Measurements from ENCODE around the gene GRK5.
"Not testable (repeated sequence)": the region's sequence is repeated elsewhere in the genome, so short reads cannot be mapped to it uniquely, and the experiment has no call there.

The GRK5 gene

DNA sequence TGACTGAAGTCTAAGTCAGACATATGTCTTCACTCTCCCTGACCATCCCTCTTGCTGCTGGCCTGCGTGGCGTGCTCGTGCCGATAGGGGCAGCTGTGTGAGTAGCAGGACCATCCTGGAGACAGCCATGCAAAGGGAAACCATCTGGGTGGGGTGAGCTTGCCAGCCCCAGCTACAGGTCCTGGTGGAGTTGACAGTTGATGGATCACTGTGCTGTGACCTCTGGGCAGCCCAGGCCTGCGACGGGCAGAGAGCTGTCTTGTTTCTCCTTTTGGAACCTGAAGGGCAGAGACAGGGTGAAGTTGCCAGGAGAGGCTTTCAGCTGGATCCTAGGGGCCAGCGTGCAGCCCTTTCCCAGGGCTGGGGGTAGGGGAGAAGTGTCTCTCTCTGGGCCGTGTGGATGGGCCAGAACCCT, 44.7 kb downstream of the GRK5 start:
- DNase-seq: no peak

DNA sequence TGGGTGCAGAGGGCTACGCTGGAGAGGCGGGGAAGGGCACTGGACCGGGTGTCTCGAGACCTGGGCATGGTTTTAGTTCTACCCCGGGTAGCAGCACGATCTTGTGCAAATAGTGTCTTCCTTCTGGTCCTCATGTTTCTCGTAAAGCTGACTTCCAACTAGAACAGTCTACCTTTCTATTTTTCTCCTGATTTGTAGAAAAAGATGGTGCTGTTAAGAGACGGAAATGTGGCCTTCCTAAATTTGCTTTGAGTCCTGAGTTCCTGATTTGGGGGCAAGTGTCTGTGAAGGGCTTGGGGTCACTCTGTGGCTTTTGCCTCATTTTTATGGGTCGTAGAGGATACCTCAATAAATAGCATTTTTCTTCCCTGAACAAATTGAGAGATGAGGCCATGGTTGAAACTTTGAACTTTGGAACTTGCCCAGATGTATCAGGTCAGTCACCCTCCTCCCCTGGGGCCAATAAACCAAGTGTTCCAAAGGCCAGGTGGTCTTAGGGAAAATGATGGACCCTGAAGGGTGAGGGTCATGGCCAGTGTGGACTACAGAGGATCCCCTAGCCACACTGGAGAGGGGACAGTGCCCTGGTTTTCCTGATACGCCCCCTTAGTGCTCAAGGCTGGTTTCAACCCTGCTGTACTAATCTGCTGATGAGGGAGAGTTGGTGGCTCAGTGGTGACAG, 45.2 kb downstream of the GRK5 start:
- no peak for DNase-seq

DNA sequence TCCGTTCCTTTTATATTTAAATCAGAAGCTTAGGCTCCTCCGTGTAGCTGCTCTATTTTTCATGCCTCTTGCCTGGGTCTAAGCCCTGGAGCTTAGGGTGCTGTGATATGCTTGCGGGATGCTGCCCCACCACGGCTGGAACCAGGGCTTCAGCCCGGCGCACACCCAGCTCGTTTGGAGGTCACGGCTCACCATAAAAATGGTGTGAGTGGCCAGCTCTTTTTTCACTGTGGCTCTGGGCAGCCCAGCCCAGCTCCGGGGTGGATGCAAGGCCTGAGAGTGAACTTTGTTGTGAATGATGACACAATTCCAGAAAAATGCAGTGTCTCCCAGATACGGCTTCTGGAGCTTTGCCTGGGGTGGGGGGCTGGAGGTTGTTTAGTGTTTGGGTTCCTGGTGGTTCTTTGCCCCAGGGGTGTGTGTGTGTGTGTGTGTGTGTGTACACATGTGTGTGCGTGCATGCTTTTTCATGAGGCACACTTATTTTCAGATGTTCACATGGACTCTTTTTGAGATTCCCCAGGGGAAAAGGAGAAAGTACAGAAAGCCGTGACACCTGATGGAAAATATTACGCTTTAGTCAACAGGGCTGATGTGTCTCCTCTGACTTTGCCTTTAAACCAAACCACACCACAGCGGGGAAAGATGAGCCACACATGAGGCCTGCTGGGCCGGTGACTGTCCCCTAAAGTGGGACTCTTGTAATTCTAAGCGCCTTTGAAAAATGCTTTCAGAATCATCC, 46.2 kb downstream of the GRK5 start:
- DNase-seq: peak; percentile 82

DNA sequence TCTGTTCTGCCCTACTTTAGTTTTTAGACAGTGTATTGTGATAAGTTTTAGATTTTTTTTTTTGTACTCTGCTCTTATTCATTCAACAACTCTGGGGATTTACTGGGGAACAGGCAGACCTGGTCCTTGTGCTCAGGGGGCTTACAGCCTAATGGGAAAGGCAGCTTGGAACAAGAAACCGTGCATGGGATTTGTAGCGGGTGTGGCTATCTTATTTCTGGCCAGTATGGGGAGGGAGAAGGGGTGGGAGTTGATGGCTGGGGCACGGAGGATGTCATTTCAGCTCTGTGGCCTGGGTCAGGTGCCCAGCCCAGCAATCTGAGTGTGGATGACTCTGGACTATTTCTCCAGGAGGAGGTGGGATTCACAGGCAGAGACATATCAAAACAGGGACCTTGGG, 47.0 kb downstream of the GRK5 start:
- DNase-seq: no peak

DNA sequence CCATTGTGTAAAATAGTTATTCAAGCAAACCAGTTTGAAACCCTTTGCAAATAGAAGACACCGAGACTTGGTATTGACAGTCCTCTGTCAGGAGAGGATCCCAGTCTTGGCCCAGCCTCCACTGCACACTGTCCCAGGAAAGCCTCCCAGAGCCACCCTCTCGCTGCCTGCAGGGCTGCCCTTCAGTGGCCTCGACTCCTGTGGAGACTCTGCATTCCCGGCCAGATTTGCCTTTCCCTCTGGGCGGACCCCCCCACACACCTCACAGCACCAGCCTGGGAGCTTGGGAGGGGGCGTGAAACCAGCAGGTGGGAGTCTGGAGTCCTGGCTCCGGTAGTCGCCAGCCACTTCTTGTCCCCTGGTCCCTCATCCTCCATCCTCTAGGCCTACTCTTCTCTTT, 48.7 kb downstream of the GRK5 start:
- no peak for DNase-seq

DNA sequence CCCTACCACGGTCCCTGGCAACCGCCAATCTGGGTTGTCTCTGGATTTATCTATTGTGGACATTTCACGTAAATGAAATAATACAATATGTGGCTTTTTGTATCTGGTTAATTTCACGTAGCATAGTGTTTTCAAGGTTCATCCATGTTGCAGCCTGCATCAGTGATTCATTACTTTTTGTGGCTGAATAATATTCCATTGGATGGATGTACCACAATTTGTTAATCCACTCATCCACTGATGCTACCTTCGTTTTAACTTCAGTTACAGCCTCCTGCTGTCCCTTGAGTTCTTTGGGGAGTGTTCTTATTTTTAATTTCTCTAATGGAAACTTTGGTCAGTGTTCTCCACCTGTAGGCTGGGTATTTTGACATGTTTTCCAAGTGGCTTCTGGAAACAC, 49.5 kb downstream of the GRK5 start:
- DNase-seq: no peak

DNA sequence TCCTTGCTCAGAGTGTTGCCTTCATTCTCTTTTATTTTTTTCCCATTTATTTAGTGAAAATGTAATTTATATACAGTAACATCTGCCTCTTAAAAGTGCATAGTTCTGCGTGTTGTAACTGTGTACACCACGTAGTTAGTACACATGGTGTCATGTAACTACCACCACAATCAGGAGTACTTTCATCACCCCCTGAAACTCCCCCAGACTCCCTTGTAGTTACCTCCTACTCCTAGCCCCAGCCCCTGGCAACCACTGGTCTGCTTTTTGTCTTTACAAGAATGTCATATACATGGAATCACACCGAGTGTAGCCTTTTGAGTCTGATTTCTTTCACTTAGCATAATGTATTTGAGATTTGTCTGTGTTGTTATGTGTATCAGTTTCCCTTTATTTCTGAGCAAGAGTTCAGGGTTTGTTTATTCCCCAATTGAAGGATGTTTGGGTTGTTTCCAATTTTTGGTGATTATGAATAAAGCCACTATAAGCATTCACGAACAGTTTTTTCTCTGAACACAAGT, 50.6 kb downstream of the GRK5 start:
- no peak for DNase-seq

DNA sequence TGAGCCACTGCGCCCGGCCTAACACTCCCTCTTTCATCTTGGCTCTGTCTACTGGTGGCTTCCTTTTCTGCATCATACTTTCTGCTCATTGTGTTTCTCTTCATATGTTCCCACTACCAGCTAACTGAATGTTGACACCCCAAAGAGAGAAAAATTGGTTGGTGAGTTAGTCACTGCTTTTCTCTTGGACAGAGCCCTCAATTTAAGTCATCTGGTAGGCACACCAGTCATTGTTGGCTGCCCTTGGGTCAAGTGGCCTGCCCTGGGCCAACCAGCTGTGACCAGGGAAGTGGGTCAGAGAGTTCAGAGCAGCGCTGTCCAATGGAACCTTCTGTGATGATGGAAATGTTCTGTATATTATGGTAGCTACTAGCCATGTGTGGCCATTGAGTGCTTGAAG, 52.0 kb downstream of the GRK5 start:
- DNase-seq: no peak

DNA sequence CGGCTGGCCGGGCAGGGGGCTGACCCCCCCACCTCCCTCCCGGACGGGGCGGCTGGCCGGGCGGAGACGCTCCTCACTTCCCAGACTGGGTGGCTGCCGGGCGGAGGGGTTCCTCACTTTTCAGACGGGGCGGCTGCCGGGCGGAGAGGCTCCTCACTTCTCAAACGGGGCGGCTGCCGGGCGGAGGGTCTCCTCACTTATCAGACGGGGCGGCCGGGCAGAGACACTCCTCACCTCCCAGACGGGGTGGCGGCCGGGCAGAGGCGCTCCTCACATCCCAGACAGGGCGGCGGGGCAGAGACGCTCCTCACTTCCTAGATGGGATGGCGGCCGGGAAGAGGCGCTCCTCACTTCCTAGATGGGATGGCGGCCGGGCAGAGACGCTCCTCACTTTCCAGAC, 53.6 kb downstream of the GRK5 start:
- not testable (repeated sequence) for DNase-seq

DNA sequence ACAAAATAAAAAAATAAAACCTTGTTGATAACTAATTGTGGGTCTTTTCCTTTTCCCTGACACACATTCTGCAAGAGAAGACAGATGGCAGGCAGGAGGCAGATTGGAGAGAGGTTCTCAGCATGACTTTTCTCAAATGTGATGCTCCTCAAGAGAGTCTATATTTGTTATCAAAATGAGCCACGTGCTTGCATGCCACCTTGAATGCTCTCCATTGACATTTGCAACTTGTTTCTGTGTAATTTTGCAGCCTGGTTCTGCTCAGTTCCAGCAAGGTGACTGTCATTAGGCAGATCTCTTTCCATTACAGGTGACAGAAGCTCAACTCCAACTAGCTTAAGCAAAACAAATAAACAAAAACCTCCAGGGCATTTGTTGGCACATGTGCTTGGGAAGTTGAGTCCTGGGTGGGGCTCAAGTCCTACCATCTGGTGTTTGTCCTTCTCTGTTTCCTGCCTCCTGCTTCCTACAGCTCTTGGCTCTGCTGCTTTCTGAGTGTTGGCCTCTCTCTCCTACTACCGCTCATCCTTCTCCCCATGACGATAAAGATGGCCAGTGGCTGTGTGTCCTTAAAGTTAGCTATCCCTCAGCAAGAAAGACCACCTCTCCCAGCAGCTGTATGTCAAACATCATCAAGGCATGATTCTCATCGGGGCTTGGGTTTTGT, 56.7 kb downstream of the GRK5 start:
- no peak for DNase-seq

DNA sequence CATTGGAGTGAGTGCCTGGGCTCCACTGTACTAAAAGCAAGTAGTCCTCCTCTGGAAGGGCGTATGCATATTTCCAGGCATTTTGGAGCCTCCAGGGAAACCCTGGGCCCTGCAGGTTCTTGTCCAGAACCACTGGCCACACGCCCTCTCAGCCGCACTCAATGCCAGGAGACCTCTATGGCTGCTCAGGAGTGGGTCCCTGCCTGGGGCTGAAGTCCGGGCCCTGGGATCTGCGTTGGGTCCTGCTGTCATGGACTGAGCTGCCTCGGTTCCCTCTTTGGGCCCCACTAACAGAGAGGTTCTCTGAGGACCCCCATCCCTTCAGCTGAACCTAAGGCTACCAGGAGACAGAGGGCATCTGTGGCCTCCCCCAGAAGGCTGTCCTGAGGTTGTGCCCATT, 58.3 kb downstream of the GRK5 start:
- DNase-seq: no peak

DNA sequence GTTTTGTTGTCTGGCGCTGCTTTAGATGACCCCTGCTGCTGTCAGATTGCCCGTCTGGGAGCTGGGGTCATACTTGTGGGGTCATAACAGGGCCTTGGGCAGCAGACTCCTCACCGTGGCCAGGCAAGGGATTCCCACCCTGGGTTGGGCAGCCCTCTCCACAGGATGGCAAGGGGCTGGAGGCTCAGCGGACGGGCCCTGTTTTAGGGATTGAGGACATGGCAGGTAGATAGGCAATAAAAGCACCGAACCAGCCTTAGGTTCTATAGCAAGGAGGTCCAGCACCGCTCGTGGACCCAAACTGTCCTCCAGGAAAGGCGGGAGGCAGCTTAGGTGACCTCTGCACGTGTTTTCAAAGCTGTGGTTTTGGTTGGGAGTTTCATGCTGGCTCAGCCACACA, 60.0 kb downstream of the GRK5 start:
- no peak for DNase-seq

DNA sequence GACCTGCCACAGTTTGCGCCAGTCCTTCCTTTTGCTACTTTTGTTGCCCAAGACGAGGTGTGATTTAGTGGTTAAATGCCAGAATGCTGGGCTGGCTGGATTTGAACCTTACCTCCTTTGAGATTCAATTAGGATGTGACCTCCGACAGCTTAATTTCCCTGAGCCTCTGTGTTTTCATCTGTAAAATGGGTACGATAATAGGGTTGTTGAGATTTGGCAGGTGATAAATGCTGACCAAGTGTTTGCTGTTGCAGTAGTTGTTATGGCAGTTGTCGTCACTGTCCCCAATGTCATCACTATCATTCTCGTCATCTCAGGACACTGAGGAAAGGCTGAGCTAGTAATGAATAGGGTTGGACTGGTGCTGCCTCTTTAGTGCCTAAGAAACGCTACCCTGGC, 61.1 kb downstream of the GRK5 start:
- DNase-seq: no peak

DNA sequence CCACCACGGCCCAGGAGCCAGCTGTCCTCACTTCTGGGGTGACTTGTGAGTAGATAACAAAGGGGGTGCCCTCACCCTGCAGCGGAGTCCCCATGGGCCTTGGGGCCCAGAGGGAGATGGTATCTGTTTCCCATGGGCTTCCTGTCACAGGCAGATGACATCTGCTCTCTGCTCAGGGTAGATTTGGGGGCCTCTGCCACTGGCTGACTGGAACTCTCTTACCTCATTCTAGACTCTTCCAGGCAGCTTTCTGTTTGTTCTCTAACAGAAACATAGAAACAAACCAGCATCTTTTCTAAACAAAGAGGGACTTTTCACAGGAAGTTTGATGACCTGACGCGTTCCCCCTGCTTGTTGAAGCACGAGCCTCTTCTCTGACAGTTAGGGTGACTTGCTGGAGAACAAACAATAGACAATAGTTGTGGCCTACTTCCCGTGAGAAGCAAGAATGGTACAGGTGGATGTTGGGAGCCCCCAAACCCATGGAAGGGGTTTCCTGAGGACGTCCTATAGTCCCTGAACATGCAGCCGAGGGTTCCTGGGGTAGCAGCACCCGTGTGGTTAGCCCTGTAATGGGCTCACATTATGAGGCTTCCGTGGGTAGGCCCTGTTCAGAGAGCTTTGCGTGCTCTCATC, 61.6 kb downstream of the GRK5 start:
- no peak for DNase-seq

DNA sequence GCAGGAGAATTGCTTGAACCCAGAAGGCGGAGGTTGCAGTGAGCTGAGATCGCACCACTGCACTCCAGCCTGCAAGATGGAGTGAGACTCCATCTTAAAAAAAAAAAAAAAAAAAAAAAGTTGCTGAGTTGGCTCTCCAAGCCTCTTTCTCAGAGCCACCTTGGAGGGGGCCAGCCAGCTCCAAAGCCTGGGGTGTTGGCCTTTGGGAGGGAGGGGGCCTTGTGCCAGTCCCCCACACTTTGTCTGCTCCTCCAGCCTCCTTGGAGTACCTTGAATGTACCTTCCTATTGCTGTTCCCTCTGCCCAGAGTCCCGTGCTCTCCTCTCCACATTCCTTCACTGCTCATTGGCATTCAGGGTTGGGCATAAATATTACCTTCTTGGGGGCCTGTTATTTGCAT, 62.4 kb downstream of the GRK5 start:
- no peak for DNase-seq

DNA sequence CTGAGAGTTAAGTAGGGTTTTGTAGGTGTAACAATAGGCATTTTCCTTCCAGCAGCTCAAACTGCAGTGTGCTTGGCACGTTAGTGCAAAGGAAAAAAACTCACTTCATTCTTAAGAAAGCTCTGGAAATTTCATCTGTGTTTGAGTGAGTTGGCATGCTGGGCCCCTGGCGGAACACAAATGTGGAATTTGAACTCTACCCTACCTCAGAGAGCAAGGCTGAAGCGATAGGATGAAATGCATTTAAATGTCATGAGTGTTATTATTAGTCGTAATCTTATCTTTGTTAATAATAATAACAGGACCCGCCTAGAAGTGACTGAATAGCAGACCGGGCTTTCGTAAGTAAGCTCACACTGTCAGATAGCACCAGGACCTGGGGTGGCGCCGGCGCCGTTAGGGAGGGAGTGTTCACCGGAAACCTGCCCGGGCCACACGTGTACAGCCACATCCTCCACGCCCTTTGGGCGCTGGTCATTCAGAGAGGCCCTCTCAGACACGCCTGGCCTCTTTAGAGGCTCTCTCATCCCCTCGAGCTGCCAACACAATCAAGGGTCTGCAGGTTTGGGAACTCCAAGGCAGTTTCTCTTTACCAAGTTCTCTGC, 63.5 kb downstream of the GRK5 start:
- DNase-seq: peak; percentile 56

DNA sequence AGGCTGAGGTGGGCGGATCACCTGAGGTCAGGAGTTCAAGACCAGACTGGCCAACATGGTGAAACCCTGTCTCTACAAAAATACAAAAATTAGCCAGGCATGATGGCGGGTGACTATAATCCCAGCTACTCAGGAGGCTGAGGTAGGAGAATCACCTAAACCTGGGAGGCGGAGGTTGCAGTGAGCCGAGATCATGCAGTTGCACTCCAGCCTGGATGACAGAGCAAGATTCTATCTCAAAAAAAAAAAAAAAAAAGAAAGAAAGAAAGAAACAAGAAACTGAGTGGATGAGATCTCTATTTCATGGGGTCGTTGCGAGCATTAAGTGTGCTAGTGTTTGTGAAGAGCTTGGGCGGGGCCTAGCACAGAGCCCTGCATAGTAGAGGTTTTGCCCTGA, 65.0 kb downstream of the GRK5 start:
- DNase-seq: not testable (repeated sequence)

DNA sequence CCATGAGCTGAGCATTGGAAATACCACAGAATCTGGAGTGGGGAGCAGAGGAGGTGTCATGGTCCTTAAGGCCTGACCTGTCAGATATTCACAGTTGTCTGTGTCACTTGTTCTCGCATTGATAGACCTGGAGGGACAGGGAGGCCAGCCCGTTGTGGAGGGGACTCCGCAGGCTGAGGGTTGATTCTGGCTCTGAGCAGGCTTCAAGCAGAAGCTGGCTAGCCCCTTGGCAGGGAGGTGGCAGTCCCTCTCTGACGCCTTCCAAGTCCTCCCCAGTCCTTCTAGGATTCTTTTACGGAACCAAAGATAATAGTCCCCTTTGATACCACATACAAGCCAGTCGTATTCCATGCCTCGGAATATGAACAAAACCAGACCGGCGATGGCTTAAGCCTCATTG, 65.4 kb downstream of the GRK5 start:
- no peak for DNase-seq

DNA sequence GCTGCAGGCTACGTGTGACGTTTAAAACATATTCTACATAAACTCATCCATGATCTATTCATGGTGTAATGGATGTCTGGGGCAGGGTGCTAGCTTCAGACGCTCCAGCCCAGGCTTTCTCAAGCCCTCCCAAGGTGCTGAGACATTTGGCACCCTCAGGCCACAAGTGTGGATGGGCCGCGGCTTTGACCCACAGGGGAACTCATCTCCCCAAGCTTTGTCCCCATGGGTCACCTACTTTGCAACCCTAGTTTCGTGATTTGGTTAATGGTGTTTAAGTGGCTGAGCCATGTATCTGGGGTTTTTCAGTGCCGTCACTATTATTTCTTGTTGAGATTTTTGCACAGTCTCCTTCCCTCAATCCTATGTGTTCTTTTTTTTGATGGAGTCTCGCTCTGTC, 66.0 kb downstream of the GRK5 start:
- DNase-seq: no peak

DNA sequence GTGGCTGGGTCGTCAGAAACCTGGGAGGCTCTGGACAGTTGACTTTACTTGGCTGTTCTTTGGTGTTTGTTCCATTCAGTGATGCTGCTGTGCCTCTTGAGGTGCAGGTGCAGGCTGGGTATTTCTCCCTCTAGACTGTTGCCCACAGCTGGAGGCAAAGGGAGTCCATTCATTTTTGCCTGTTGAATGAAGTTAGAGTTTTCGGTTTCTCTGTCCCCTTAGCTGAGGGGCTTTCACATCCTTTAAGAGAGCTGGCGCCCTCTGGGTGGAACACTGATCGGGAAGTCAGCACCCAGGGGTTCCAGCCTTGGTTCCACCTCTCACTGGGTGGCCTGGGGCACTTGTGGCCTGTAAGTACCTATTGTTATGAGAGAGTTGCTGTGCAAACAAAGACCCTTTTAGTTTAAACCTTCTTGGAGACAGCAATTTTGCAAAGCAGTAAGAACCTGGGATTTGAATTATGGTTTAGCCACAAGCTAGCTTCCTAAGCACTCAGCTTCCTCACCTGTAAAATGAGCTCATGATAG, 67.2 kb downstream of the GRK5 start:
- no peak for DNase-seq

DNA sequence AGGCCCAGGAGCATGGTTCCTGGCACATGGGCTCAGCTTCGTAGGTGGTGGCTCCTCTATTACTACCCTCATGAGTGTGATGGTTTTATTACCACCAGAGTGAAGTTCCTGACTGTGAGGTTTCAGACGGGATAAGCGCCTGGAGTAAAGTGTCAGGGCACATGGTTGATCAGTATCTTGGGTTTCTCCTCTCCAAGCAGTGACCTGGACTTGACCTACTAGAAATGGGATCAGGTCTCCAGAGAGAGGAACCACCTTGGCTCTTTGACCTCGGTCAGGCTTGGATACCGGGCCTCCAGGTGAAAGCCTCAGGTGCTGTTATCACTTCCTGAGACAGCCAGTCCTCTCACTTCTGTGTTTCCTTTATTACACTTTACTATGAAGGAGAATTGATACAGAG, 67.7 kb downstream of the GRK5 start:
- DNase-seq: no peak

DNA sequence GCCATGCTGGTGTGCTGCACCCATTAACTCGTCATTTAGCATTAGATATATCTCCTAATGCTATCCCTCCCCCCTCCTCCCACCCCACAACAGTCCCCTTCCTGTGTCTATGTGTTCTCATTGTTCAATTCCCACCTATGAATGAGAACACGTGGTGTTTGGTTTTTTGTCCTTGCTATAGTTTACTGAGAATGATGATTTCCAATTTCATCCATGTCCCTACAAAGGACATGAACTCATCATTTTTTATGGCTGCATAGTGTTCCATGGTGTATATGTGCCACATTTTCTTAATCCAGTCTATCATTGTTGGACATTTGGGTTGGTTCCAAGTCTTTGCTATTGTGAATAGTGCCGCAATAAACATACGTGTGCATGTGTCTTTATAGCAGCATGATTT, 68.8 kb downstream of the GRK5 start:
- not testable (repeated sequence) for DNase-seq
